Upper lobe of left lung (tissue), 4 donors: ENCODE results near the gene ARHGAP8.

Source experiments
- EP300 ChIP-seq, 4 donors: sonication (generic); formaldehyde crosslinking; IDR thresholded peaks; one replicate each; pipeline ENCODE4 v1.5.1; 2017; ENCODE audit warnings: antibody characterized with exemption in 4 of 4, control low read depth in 2 of 4
- TF ChIP-seq, protein P1 (sequence below), 6 experiments: fragments of 450-650 bp in 4 of 6; fragments of 200-600 bp in 2 of 6; sonication (generic) in 2 of 6; IDR thresholded peaks; one replicate each; pipeline ENCODE4 v1.5.1; 2016 to 2019; ENCODE audit warnings: antibody characterized with exemption in 6 of 6

DNA sequence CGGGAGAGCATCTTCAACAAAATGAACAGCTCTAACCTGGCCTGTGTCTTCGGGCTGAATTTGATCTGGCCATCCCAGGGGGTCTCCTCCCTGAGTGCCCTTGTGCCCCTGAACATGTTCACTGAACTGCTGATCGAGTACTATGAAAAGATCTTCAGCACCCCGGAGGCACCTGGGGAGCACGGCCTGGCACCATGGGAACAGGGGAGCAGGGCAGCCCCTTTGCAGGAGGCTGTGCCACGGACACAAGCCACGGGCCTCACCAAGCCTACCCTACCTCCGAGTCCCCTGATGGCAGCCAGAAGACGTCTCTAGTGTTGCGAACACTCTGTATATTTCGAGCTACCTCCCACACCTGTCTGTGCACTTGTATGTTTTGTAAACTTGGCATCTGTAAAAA is 109.9 kb downstream of the ARHGAP8 start:
- TF ChIP-seq, protein P1, sequence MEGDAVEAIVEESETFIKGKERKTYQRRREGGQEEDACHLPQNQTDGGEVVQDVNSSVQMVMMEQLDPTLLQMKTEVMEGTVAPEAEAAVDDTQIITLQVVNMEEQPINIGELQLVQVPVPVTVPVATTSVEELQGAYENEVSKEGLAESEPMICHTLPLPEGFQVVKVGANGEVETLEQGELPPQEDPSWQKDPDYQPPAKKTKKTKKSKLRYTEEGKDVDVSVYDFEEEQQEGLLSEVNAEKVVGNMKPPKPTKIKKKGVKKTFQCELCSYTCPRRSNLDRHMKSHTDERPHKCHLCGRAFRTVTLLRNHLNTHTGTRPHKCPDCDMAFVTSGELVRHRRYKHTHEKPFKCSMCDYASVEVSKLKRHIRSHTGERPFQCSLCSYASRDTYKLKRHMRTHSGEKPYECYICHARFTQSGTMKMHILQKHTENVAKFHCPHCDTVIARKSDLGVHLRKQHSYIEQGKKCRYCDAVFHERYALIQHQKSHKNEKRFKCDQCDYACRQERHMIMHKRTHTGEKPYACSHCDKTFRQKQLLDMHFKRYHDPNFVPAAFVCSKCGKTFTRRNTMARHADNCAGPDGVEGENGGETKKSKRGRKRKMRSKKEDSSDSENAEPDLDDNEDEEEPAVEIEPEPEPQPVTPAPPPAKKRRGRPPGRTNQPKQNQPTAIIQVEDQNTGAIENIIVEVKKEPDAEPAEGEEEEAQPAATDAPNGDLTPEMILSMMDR (IDR thresholded peaks at IDR 0.05), result no peak
- TF ChIP-seq EP300 (IDR thresholded peaks at IDR 0.05), result no peak
